PC-3 (cell line): ENCODE results near the gene TRA2B. TPM values are rescaled to one million over a fixed set of nuclear protein-coding genes. Genes with fewer than 3 reads are reported as not detected.

Source experiments
- ATAC-seq: fragments of 200-7000 bp; cut with Tn5 transposase; 2 replicates; pipeline ENCODE4 v1.9.1; 2020; ENCODE audit warnings: mild to moderate bottlenecking, moderate library complexity
- BruUV-seq: library from RNA; stranded (reverse); fragments of 400-500 nt; replicated peaks from 2 replicates; lab custom pipeline; 2021; lab: Mats Ljungman, UMichigan
- CTCF ChIA-PET: fragments of 300-600 bp; sonication (Branson Sonifier 250); formaldehyde crosslinking; loops from one replicate; lab custom pipeline; 2022; ENCODE audit warnings: antibody characterized with exemption; lab: Charles Lee
- POLR2A ChIA-PET: fragments of 300-600 bp; sonication (Branson Sonifier 250); formaldehyde crosslinking; loops from one replicate; lab custom pipeline; 2022; ENCODE audit warnings: antibody characterized with exemption; ENCODE audit not compliant: unreplicated experiment; lab: Charles Lee
- DNase-seq: peaks from one replicate; pipeline ENCODE4 v3.0.0-alpha.2; 2015
- H2AFZ ChIP-seq: fragments of 300-600 bp; sonication (generic); 2 replicates; pipeline ENCODE4 v1.6.0; 2016; ENCODE audit warnings: antibody characterized with exemption, low read length
- H3F3A ChIP-seq: fragments of 300-600 bp; sonication (generic); one replicate; pipeline ENCODE4 v1.6.0; 2017; ENCODE audit warnings: antibody characterized with exemption, low read length, control low read depth, mild to moderate bottlenecking; ENCODE audit not compliant: unreplicated experiment
- H3K27ac ChIP-seq: fragments of 300-600 bp; sonication (generic); 2 replicates; pipeline ENCODE4 v1.5.1; 2016; ENCODE audit warnings: mild to moderate bottlenecking, low read length
- H3K27me3 ChIP-seq: fragments of 300-600 bp; sonication (generic); 2 replicates; pipeline ENCODE4 v1.6.1; 2016; ENCODE audit warnings: low read length, mixed read lengths
- H3K36me3 ChIP-seq: fragments of 300-600 bp; sonication (generic); 2 replicates; pipeline ENCODE4 v1.6.1; 2016; ENCODE audit warnings: low read depth, mixed run types, low read length, mixed read lengths
- H3K4me1 ChIP-seq: fragments of 300-600 bp; sonication (generic); 2 replicates; pipeline ENCODE4 v1.5.1; 2016; ENCODE audit warnings: low read length; ENCODE audit not compliant: insufficient read depth
- H3K4me2 ChIP-seq: fragments of 300-600 bp; sonication (generic); 2 replicates; pipeline ENCODE4 v1.6.0; 2016; ENCODE audit warnings: low read length
- H3K4me3 ChIP-seq: fragments of 300-600 bp; sonication (generic); 2 replicates; pipeline ENCODE4 v1.5.1; 2016; ENCODE audit warnings: mild to moderate bottlenecking, low read length, mixed read lengths
- H3K79me2 ChIP-seq: fragments of 300-600 bp; sonication (generic); 2 replicates; pipeline ENCODE4 v1.6.1; 2017; ENCODE audit warnings: low read length, mixed read lengths
- H3K9ac ChIP-seq: fragments of 300-600 bp; sonication (generic); 2 replicates; pipeline ENCODE4 v1.6.0; 2016; ENCODE audit warnings: mild to moderate bottlenecking, low read length
- H3K9me2 ChIP-seq: fragments of 300-600 bp; sonication (generic); replicated peaks from 2 replicates; pipeline ENCODE4 v1.6.1; 2016; ENCODE audit warnings: mixed run types, low read length, mixed read lengths
- H3K9me3 ChIP-seq: fragments of 300-600 bp; sonication (generic); 2 replicates; pipeline ENCODE4 v1.6.1; 2016; ENCODE audit warnings: low read length, mixed read lengths
- H4K20me1 ChIP-seq: fragments of 300-600 bp; sonication (generic); 2 replicates; pipeline ENCODE4 v1.6.1; 2016; ENCODE audit warnings: low read length, mixed read lengths
- EZH2 ChIP-seq: fragments of 300-600 bp; sonication (generic); IDR thresholded peaks from one replicate; pipeline ENCODE4 v1.6.1; 2017; ENCODE audit warnings: antibody characterized with exemption, mild to moderate bottlenecking, low read length; ENCODE audit not compliant: unreplicated experiment
- EZH2phosphoT487 ChIP-seq: fragments of 300-600 bp; sonication (generic); IDR thresholded peaks from 2 replicates; pipeline ENCODE4 v1.6.1; 2018; ENCODE audit warnings: mild to moderate bottlenecking, antibody characterized with exemption, low read length, borderline replicate concordance
- intact Hi-C: fragments of 100-400 bp; cut with micrococcal nuclease; formaldehyde crosslinking; loops from 2 replicates; pipeline ENCODE4 v1.9.0; 2023
- total RNA-seq: library from RNA; depleted of rRNA; stranded (reverse); fragments of >200 nt; gene quantifications from 2 replicates; pipeline ENCODE4 v1.2.3, GENCODE V29; 2014
- TF ChIP-seq, protein P1 (sequence below): fragments of 300-600 bp; sonication (generic); conservative IDR thresholded peaks from 2 replicates; pipeline ENCODE4 v1.5.1; 2017; ENCODE audit warnings: antibody characterized with exemption, low read depth, mild to moderate bottlenecking, low read length

Gene TRA2B
- total RNA-seq, 1 experiment from 2014 or later: 287 TPM

DNA sequence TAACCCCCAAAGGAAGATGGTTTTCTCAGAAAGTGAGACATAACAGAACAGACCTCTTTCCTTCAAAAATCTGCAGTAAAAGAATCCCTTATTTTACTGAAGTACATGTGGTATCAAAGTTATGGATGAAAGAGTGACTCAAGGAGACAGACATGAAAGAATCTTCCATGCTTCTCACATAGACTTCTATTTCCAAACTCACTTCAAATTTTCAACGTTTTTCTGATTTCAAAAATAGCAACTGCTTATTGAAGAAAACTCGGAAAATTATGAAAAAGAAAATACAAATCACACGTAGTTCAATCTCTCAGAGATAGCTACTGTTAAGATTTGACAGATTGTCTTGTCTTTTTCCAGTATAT lies 39.8 kb upstream of the TRA2B start:
- H3K9me3 ChIP-seq: no peaks in the 10 kb centered on the region
- no peak overlapping the region for H3K4me3 ChIP-seq
- POLR2A ChIA-PET: no interaction called here
- H3K9me2 ChIP-seq: no peaks in the 10 kb centered on the region
- H3K27ac ChIP-seq: no peak overlapping the region
- H3K4me1 ChIP-seq: peaks cover 8% of the 10 kb centered on the region; the same call in 1 of the 2 replicates
- no peaks in the 10 kb centered on the region for H3F3A ChIP-seq
- H3K9ac ChIP-seq: no peak overlapping the region
- H3K4me2 ChIP-seq: no peak overlapping the region
- no peaks in the 10 kb centered on the region for H3K27me3 ChIP-seq
- H3K36me3 ChIP-seq: 0 out of 2 replicates have a peak, but pooled peaks cover 3% of the 10 kb centered on the region
- no peak for ATAC-seq
- BruUV-seq: no TSS peak
- CTCF ChIA-PET: interaction anchor here (1.0 kb wide), 1 partner anchor 45 kb away, joined by 3 read pairs; no protein-coding TSS in a partner anchor
- DNase-seq: no peak
- no peaks in the 10 kb centered on the region for H3K79me2 ChIP-seq
- TF ChIP-seq EZH2phosphoT487 (no peak), EZH2 (no peak)
- TF ChIP-seq, protein P1, sequence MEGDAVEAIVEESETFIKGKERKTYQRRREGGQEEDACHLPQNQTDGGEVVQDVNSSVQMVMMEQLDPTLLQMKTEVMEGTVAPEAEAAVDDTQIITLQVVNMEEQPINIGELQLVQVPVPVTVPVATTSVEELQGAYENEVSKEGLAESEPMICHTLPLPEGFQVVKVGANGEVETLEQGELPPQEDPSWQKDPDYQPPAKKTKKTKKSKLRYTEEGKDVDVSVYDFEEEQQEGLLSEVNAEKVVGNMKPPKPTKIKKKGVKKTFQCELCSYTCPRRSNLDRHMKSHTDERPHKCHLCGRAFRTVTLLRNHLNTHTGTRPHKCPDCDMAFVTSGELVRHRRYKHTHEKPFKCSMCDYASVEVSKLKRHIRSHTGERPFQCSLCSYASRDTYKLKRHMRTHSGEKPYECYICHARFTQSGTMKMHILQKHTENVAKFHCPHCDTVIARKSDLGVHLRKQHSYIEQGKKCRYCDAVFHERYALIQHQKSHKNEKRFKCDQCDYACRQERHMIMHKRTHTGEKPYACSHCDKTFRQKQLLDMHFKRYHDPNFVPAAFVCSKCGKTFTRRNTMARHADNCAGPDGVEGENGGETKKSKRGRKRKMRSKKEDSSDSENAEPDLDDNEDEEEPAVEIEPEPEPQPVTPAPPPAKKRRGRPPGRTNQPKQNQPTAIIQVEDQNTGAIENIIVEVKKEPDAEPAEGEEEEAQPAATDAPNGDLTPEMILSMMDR: no peak
- intact Hi-C loops: loop anchor here (1.0 kb wide), 1 partner anchor 34 kb away; no protein-coding TSS in a partner anchor
- H4K20me1 ChIP-seq: no peaks in the 10 kb centered on the region
- no peak overlapping the region for H2AFZ ChIP-seq

DNA sequence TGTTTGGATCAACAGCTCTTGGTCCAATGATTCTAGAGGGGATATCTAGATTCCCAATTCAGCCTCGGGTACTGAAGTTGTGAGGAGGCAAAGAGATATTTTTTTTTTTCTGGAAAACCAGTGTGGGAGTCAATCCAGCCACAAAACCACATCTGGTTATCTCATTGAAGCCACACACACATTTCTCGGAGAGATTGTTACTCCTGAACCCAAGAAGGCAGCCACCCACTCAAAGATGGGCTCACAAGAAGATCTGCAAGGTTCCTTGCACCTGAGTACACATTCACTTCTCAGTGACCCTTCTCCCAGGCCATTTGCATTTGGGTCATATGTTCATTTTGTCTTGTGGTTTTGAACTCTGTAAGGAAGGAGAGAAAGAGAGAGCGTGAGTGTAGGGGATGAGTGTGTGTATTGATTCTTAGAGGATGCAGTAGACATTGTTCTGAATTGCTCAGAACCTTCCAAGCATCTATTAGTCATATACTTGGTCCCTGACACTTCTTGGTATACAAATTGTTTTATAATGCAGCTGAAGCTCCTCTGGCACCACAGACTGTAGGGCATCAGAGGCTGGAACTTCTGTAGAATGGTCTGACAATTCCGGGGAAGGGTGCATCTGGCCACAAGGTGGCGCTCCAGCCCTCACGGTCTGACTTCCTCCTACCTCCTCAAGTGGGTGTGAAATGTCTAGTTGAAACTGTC lies 39.3 kb upstream of the TRA2B start:
- Histone ChIP-seq H2AFZ (no peak overlapping the region), H3K79me2 (no peaks in the 10 kb centered on the region), H3F3A (no peaks in the 10 kb centered on the region), H3K9me2 (no peaks in the 10 kb centered on the region), H3K36me3 (0 out of 2 replicates have a peak, but pooled peaks cover 3% of the 10 kb centered on the region), H3K9me3 (no peaks in the 10 kb centered on the region), H3K4me2 (no peak overlapping the region), H3K4me1 (peaks cover 8% of the 10 kb centered on the region; the same call in 1 of the 2 replicates), H3K4me3 (no peak overlapping the region), H3K9ac (no peak overlapping the region), H4K20me1 (no peaks in the 10 kb centered on the region), H3K27ac (no peak overlapping the region), H3K27me3 (no peaks in the 10 kb centered on the region)
- ATAC-seq: peak; percentile 98
- TF ChIP-seq EZH2: no peak
- TF ChIP-seq, protein P1: peak; percentile 96
- no peak for TF ChIP-seq EZH2phosphoT487
- no TSS peak for BruUV-seq
- POLR2A ChIA-PET: no interaction called here
- CTCF ChIA-PET: interaction anchor here (0.5 to 1.0 kb wide), 4 partner anchors 34 to 317 kb away, joined by 3 to 4 read pairs (median 4); no protein-coding TSS in a partner anchor
- intact Hi-C loops: loop anchor here (1.0 kb wide), 1 partner anchor 34 kb away; no protein-coding TSS in a partner anchor
- peak; percentile 86 for DNase-seq

GRCh38 chr3:185976100-185976499 lies 38.3 kb upstream of the TRA2B start:
- intact Hi-C loops: no loop called here
- Histone ChIP-seq H3K27ac (no peak overlapping the region), H3K4me1 (peaks cover 8% of the 10 kb centered on the region; the same call in 1 of the 2 replicates), H3F3A (no peaks in the 10 kb centered on the region), H3K9me2 (no peaks in the 10 kb centered on the region), H3K27me3 (no peaks in the 10 kb centered on the region), H3K4me2 (no peak overlapping the region), H4K20me1 (no peaks in the 10 kb centered on the region), H3K4me3 (no peak overlapping the region), H3K36me3 (0 out of 2 replicates have a peak, but pooled peaks cover 3% of the 10 kb centered on the region), H3K9ac (no peak overlapping the region), H3K9me3 (no peaks in the 10 kb centered on the region), H3K79me2 (no peaks in the 10 kb centered on the region), H2AFZ (no peak overlapping the region)
- ChIA-PET CTCF (no interaction called here), POLR2A (interaction anchor here (0.5 kb wide), 1 partner anchor 594 kb away, joined by 3 read pairs; the partner anchor contains the start of gene DNAJB11)
- DNase-seq (no peak), ATAC-seq (no peak)
- no TSS peak for BruUV-seq
- TF ChIP-seq, protein P1: no peak
